GM15510 (cell line): ENCODE data around the gene CFAP100.

Source experiments
- POLR2A ChIP-seq: IDR thresholded peaks from 3 replicates; pipeline ENCODE4 v1.6.1; 2011; ENCODE audit warnings: borderline replicate concordance; ENCODE audit not compliant: insufficient read length; ENCODE audit errors: extremely low read depth

The CFAP100 gene

DNA sequence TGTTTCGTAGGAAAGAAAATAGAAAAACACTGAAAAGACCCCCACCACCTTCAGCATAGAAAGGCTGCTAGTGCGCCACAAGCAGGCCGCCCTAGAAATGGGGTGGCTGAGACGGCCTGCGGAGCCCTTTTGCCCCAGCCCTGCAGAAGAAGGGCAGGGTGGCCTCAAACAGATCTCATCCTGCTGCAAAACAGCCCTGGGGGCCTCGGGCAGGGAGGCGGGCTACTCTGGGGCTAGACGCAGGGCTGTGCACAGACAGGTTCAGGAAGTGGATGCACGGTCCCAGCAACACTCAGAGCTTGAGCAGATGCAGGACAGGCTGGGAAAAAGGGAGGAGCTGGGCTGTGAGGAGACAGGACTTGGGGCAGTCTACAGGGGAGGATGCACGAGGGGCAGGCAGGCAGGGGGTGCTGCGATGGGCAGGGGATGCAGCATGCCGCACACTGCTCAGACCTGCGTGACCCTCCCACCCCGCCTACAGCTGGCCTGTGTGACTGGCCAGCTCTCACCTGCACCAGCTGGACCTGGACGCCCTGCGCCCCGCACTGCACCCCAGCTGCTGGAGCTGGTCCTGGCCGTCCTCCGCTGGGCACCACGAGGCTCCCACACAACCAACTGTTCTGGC is 46.7 kb downstream of the CFAP100 start:
- no peak for TF ChIP-seq POLR2A

DNA sequence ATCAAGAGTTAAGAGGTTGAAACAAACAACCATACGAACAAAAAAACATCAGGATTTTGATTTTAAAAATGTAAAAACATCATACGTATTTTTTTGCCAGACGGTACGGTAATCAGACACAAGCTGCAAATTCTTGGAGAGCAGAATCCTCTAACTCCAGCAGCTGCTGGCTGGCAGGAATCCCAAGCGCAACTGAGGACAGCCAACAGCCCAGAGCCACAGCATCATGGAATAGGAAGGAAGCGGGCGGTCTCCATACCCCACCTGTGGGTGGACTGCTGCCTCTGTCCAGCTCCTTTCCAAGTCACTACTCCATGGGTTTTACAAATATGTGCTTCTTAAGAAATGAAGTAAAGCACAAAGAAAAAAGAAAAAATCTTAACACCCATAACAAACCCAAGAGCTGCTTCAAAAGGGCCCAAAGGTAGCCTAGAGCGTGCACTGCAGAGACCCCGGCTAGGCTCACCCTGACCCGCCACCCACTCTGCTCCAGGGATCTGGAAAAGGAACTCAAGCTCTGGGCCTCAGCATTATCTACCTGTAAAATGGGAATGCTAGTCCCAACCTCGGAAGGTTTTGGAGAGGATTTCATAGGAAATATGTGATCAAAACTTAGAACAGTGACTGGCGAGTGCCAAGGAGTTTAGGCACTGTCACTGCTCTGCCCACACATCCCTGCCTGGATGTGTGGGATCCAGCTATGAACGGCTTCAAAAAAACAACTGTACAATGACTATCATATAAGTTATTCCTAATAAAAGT is 47.6 kb downstream of the CFAP100 start:
- TF ChIP-seq POLR2A: no peak

DNA sequence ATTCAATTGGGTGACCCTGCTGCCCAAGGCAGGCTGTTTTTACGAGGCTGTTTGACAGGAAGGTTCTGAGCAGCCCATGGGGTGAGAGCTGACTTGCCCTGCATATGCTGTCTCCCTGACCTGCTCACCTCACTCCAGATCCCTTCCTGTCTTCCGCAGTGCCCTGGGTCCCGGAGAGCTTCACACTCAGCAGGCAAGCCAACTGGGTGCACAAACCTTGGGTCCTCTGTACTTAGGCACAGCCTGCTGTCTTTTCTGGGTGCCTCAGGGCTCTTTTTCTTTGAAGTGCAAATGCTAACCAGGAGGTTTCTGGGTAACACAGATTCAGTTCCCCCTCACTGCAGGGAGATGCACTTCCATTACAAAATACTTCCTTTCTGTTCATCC is 48.1 kb downstream of the CFAP100 start:
- TF ChIP-seq POLR2A: no peak

DNA sequence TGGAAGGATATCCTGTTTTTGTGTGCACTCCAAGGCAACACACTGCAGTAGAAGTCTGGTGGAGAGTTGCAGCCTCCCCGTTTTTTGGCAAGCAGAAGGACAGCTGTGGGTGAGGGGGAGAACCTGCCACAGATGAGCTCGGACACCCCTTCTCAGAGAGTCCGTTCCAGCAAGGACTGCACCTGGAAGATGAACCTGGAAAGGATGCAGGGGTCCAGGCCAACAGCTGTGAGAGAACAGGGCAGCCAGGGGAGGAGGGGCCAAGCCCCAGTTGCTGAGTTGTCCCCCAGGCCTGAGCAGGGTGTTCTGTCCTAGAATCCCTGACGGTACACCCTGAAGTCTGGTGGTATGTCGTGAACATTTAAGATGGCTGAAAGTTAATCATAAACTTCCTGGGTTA is 50.8 kb downstream of the CFAP100 start:
- no peak for TF ChIP-seq POLR2A

DNA sequence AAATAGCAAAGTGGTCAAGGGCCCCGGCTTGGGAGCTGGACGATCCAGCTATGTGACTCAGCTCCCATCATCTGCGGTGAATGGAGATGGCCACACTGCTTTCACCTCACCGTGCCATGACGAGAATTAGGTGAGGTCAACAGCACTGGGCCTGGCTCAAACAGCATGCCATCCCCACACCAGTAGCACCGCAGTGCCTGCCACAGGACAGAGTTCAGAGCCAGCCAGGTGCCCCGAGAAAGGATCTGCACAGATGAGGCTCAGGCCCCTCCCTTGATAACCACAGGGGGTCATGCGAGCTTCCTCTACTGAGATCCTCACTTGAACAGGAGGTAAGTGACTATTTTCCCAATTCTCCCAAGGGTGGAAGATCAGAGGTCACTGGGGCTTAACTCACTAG is 51.6 kb downstream of the CFAP100 start:
- TF ChIP-seq POLR2A: no peak

DNA sequence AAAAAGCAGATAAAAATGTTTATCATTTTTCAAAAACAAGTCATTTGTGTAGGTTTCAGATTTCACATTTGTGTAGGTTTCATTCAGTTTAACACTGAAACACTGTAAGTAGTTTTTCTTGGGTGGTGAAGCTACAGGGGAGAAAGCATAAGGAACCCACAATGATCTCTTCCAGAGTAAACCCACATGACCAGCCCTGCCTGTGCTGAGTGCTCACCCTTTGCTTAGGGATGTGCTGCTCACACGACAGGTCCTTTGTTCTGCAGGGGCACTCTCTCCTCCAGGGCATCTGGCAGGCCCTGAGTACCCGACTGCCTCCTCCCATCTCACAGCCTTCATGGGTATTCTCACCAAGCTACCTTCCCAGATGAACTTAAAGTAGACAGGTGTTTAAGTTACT is 52.1 kb downstream of the CFAP100 start:
- no peak for TF ChIP-seq POLR2A

DNA sequence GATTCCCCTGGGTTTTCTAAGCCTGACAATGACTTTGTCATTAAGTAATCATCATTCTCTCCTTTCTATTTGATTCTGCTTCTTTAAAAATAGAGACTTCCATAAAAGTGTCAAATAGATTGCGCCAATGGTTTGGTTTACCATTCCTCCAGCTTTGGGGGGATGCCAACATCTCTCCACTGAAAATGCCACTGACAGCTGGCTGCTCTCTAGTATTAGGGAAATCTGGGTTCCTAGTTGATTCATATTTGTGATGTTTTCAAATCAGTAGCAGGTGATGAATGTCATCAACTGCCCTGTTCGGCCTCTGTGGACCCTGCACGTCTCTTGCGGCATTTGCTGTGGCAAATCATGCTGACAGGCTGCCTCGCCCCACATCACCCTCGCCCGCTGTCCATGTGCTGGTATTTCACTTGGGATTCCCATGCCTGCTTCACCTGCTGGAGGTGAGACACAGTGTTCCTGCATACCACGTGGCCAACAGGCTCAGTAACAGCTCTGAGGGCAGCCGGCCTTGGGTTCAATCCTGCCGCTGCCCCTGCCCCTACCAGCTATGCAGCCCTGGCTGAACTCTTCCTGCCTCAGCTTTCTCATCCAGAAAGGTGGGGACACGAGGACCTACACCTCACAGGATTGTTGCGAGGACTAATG is 52.9 kb downstream of the CFAP100 start:
- no peak for TF ChIP-seq POLR2A

DNA sequence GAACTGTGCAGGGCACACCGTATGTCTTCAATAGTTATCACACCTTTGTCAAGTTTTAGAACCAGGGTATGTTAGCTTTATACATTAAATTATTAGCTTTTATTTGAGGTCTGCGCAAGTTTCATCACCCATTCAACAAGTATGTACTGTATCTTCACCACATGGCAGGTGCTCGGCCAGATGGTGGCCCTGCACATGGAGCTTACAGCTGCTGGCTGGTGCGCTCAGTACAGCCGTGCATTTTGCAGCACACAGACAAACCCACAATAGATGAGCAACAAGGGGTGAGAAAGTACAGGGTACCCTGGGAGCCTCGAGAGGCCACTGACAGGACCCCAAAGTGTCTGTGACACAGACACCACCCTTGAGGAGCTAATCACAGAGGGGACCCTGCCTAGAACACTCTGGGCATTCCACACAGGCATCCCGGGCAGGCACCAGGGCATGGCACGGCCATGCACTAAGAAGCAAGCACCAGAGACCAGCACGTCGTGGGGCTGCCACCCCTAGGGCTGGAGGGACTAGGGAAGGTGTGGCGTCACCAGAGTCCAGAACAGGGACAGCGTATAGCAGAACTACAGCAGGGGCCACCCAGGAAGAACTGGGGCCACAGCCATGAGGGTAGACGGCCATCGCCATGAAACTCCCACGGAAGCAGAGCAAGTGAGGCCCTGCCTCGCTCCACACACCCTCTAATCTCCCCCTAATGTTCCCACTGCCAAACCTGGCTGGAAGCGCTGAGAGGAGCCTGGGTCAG is 53.6 kb downstream of the CFAP100 start:
- no peak for TF ChIP-seq POLR2A

DNA sequence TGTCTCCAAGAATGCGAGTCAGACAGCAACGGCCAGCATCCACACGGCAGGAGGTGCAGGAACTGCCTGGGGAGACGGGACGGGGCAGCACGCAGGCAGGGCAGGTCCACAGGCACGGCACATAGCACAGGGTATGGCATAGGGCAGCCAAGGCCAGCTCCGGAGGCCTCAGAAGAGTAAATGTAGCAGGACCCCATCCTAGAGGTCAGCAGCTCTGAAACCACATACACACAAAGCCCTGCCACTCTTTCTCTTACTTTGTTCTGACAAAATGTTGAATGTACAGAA is 54.1 kb downstream of the CFAP100 start:
- no peak for TF ChIP-seq POLR2A

DNA sequence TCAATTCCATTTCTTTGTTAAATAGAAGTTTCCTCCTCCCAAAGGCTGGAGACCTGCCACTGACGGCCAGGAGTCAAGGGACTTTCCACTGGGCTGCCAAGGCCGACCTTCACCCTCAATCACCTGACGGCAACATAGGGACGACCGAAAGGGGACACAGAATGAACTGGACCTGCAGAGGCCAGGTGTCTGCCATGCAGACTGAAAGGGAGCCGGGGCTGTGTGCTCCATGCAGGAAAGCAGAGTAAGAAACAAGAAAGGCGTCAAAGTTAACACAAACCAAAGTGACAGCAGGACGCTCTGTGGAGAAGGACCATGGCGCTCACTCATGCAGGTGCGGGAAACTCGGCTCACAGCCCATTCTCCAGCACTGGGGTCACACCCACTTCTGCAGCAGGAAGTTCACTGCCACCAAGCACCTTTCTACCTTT is 54.9 kb downstream of the CFAP100 start:
- no peak for TF ChIP-seq POLR2A

DNA sequence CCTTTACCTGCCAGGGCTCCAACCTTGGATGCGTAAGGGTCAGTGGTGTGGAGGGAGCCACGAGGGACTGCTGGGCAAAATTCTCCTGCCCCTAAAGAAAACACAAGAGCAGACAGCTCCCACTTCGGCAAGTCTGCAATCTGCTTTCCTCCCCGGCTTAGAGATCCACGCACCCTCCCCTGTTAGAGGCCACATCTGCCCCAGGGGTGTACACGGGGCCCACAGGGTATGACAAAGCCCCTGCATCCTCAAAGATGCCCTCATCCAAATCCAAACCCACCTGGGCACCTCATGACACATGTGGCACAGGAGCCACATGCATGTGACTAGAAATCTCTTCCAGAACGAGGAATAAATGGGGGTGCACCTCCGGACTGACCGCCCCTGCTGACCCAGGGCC is 55.5 kb downstream of the CFAP100 start:
- TF ChIP-seq POLR2A: no peak

DNA sequence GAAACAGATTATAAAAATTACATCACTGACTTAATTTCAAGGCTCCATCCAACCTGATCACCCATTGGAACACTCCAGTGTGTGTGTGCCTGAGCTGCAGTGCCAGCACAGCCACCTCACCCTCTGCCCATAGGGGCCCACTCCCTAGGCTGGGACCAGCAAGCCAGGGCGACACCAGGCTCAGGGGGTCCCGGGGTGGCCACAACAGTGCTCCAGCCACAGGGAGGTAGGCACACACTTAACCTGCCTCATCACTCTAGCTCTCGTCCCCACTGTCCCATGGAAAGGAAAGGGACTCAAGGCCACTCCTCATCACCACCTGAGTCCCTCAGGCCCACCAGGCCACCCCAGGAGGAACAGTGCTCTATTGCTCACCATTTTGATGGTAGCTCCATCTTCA is 56.0 kb downstream of the CFAP100 start:
- no peak for TF ChIP-seq POLR2A

DNA sequence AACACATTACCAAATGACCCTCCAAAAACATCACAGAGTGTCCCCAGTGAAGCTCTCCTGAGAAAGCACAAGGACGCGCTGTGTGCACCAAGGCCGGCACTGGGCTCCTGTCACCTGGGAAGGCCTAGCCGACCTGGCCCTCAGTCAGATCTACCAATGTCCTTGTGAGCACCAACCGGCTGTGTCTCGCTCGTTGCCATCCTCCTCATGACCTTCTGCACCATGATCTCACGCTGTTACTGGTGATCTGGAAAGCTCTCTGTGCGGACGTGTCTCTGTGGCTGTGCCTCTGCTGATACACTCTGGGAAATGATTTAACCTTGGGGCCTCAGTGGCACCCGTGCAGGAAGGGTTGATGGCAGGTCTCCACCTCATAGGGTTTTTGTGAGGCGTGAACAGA is 56.8 kb downstream of the CFAP100 start:
- no peak for TF ChIP-seq POLR2A

DNA sequence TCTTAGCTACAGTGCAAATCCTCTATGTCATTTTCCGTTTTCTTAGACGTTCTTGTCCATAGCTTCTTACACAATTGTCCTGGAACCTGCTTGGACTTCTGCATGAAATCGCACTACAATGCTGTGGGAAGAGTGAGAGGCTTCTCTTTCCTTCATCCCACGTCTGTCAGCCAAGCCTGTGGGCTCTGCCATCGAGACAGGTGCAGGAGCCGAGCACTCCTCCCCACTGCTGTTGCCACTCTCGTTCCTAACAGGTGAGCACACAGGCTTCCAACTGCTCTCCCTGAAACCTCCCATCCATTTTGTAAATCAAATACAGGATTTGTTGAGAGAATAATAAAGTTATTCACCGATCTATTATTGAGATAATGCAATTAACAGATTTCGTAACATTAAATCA is 57.5 kb downstream of the CFAP100 start:
- no peak for TF ChIP-seq POLR2A

DNA sequence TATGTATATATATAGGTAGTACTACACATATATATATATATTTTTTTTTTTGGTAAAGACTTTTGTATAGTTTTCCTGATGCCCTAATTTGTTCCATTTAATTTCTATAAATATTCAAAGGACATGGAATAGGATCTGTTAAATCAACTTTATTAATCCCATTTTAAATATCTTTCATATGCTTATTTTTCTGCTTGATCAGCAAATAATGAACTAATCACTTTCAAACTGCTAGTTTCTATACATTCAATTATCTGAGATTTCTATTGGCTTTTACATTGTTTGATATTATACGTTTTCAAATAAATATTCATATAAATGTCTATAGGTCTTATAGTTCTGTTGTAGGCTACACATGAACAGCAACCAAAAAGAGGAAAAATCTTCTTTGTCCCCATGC is 59.3 kb downstream of the CFAP100 start:
- no peak for TF ChIP-seq POLR2A
